Measurements from ENCODE around the gene ANGPT4. TPM values are rescaled to one million over a fixed set of nuclear protein-coding genes. Genes with fewer than 3 reads are reported as not detected.

Gene ANGPT4
- total RNA-seq, 4 donors from 2014 or later, result 0.63 to 4.7 (median 1.3) TPM

- H3K27ac ChIP-seq, result no peak overlapping the region
- no peaks in the 10 kb centered on the region for H3K9me3 ChIP-seq
- no peak overlapping the region for H3K4me3 ChIP-seq
- no peak for TF ChIP-seq CTCF (IDR thresholded peaks at IDR 0.05)
- TF ChIP-seq POLR2A (IDR thresholded peaks at IDR 0.05), result no peak
- no peak for TF ChIP-seq EP300 (IDR thresholded peaks at IDR 0.05)
- peaks cover 0 to 11% of the 10 kb centered on the region in 2 donors for H3K27me3 ChIP-seq
- no peaks in the 10 kb centered on the region for H3K36me3 ChIP-seq
- no peak for DNase-seq (ENCODE audit: low spot score in 2 of 2)
- WGBS, 2 donors, result 80% methylated on average over 7 of the region's 7 CpGs
- no peaks in the 10 kb centered on the region for H3K4me1 ChIP-seq
These were observed 26.5 kb upstream of the ANGPT4 start for GRCh38 chr20:942611-943010.

DNA sequence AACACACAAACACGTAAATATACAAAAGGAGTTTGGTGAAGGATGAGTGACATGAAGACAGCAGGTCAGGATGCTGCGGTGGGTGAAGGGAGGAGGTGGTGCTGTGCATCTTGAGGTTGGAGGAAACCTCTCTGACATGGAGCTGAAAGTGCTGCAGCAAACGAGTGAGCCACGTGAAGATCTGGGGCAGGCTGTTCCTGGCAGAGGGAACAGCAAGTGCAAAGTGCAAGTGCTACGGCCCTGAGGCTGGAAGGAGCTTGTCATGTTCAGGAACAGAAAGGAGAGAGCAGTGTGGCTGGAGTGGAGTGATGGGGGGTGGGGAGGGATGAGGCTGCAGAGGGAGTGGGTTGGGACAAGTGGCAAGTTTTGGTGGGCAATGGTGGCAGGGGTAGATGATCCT, 24.8 kb upstream of the ANGPT4 start:
- H3K4me3 ChIP-seq, result no peak overlapping the region
- H3K36me3 ChIP-seq, result no peaks in the 10 kb centered on the region
- DNase-seq (ENCODE audit: low spot score in 2 of 2), result no peak
- TF ChIP-seq CTCF (IDR thresholded peaks at IDR 0.05), result no peak
- no peak for TF ChIP-seq POLR2A (IDR thresholded peaks at IDR 0.05)
- TF ChIP-seq EP300 (IDR thresholded peaks at IDR 0.05), result no peak
- no peaks in the 10 kb centered on the region for H3K9me3 ChIP-seq
- WGBS, 2 donors, result 64 to 78% methylated on average over 5 of the region's 5 CpGs
- no peak overlapping the region for H3K27ac ChIP-seq
- H3K27me3 ChIP-seq, result no peaks in the 10 kb centered on the region
- H3K4me1 ChIP-seq, result no peaks in the 10 kb centered on the region

DNA sequence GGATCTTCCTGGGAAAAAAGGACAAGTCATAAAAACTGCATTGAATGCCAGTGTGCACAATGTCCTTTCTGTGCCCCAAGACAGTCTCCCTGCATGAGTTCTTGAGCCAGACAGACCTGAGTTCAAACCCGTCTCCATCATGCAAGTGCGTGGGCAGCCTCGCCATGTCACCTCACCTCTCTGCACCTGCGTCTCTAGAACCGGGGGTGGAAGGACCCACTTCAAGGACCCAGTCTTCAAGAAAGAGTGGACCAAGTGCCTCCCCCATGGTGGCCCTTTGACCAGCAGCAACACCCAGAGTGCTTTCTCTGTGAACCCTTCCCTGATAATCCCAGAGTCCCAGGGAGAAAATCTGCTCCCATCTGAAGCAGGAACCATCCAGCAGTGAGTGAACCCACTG, 23.5 kb upstream of the ANGPT4 start:
- WGBS, 2 donors, result 92 to 93% methylated on average over 5 of the region's 5 CpGs
- no peak overlapping the region for H3K4me3 ChIP-seq
- TF ChIP-seq CTCF (IDR thresholded peaks at IDR 0.05) (no peak), EP300 (IDR thresholded peaks at IDR 0.05) (no peak), POLR2A (IDR thresholded peaks at IDR 0.05) (no peak)
- no peaks in the 10 kb centered on the region for H3K4me1 ChIP-seq
- no peaks in the 10 kb centered on the region for H3K27me3 ChIP-seq
- no peaks in the 10 kb centered on the region for H3K36me3 ChIP-seq
- no peak for DNase-seq (ENCODE audit: low spot score in 2 of 2)
- H3K9me3 ChIP-seq, result no peaks in the 10 kb centered on the region
- no peak overlapping the region for H3K27ac ChIP-seq

DNA sequence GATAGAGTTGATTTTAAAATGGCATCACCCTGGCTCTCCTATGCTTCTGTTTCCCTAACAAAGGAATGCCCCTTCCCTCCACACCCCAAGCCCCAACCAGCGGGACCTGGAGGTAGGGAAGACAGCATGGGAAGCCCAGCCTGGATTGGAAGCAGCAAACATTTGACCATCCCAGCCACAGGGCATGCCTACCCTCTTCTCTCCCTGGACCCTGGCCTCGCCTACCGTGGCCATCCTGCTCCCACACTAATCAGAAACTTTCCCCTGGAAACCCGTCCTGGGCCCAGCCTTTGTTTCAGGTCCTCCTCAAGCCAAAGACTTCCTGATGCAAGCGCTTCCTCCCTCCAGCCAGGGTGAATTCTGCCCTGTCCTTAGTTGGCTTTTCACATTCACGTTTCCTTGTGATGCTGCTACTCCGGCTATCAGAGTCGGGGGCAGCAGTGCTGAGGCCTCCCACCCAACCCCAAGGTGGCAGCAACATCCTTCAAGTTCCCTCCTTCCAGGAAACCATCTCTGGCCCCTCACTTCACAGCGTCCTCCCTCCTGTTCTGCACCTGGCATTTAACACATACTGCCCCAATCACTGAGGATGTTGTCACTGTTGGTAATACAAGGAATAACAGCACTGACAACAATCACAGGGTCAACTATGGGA, 18.2 kb upstream of the ANGPT4 start:
- Histone ChIP-seq H3K27me3 (no peaks in the 10 kb centered on the region), H3K4me3 (no peak overlapping the region), H3K4me1 (no peaks in the 10 kb centered on the region), H3K36me3 (no peaks in the 10 kb centered on the region), H3K9me3 (peaks cover 0 to 15% (median 0%) of the 10 kb centered on the region in 4 donors), H3K27ac (no peak overlapping the region)
- 53 to 61% methylated on average over 9 of the region's 9 CpGs for WGBS, 2 donors
- DNase-seq (ENCODE audit: low spot score in 2 of 2), result no peak
- no peak for TF ChIP-seq EP300 (IDR thresholded peaks at IDR 0.05)
- TF ChIP-seq CTCF (IDR thresholded peaks at IDR 0.05), result no peak
- no peak for TF ChIP-seq POLR2A (IDR thresholded peaks at IDR 0.05)

GRCh38 chr20:933029-933428, 16.9 kb upstream of the ANGPT4 start:
- no peak for DNase-seq (ENCODE audit: low spot score in 2 of 2)
- Histone ChIP-seq H3K27ac (no peak overlapping the region), H3K27me3 (no peaks in the 10 kb centered on the region), H3K36me3 (no peaks in the 10 kb centered on the region), H3K9me3 (peaks cover 0 to 15% (median 0%) of the 10 kb centered on the region in 4 donors), H3K4me3 (no peak overlapping the region), H3K4me1 (no peaks in the 10 kb centered on the region)
- WGBS, 2 donors, result 55 to 84% methylated on average over 2 of the region's 2 CpGs
- TF ChIP-seq POLR2A (IDR thresholded peaks at IDR 0.05), result no peak
- no peak for TF ChIP-seq CTCF (IDR thresholded peaks at IDR 0.05)
- TF ChIP-seq EP300 (IDR thresholded peaks at IDR 0.05), result no peak

Measured in tibial nerve (tissue), 4 donors.